CD4-positive, alpha-beta T cell treated with Interleukin-17A for 4 hours (primary cell): ENCODE measurements around the gene STX18.

Experiments used
- DNase-seq: peaks from one replicate; pipeline ENCODE4 v3.0.0-alpha.2; 2020; ENCODE audit warnings: mixed read lengths

STX18 gene

DNA sequence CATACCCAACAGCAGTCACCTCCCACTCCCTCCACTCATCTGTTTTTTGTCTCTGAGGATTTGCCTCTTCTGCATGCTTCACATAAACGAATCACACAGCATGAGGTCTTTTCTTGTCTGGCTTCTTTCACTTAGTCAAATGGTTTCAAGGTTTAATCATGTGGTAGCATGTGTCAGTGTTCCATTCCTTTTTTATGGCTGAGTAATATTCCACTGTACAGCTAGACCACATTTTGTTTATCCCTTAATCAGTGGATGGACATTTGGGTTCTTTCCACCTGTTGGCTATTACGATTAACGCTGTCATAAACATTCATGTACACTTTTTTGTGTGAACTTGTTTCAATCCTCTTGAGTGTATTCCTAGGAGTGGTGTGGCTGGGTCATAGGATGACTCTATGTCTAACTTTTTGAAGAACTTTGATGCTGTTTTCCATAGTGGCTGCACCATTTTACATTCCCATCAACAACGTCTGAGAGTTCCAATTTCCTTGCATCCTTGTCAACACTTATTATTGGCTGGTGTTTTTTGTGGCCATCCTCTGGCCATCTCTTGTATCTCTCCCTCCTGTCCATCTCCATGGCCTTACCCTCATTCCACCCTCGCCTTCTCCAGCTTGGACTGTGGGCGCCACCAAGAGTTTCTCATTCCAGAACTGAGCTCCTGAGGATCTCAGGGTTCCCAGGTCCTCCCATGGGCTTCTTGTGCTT is 167.3 kb downstream of the STX18 start:
- DNase-seq, result no peak
